T-cell (primary cell): ENCODE data around the gene POU3F1. TPM values are rescaled to one million over a fixed set of nuclear protein-coding genes. Genes with fewer than 3 reads are reported as not detected.

Experiments
- ATAC-seq, 4 experiments: fragments of 200-7000 bp in 3 of 4; fragments of 150-1000 bp in 1 of 4; cut with Tn5 transposase; replicated peaks in 1 of 4; 1 replicate in 3 of 4; 2 replicates in 1 of 4; pipeline ENCODE4 v1.10.0; 2021; ENCODE audit warnings: moderate library complexity in 3 of 4, mild to moderate bottlenecking in 2 of 4, moderate number of reproducible peaks in 1 of 4
- CTCF ChIA-PET, 2 donors: fragments of 300-600 bp; sonication (Branson Sonifier 250); formaldehyde crosslinking; loops; one replicate each; lab custom pipeline; 2022; ENCODE audit warnings: antibody characterized with exemption in 2 of 2; lab: Charles Lee
- POLR2A ChIA-PET, 2 donors: fragments of 300-600 bp; sonication (Branson Sonifier 250); formaldehyde crosslinking; loops; one replicate each; lab custom pipeline; 2022; ENCODE audit warnings: antibody characterized with exemption in 2 of 2; lab: Charles Lee
- DNase-seq, 35 experiments: peaks; one replicate each; pipeline versions ENCODE4 v3.0.0 to v3.0.0-alpha.2; 2013 to 2023
- H3K27ac ChIP-seq: one replicate; pipeline ENCODE4 v1.5.1; 2013; ENCODE audit warnings: low read length
- H3K27me3 ChIP-seq, 2 experiments: replicated peaks in 1 of 2; 1 replicate in 1 of 2; 2 replicates in 1 of 2; pipeline versions ENCODE4 v1.6.1 to v1.7.0; 2013; ENCODE audit warnings: low read length in 1 of 2, mixed read lengths in 1 of 2; ENCODE audit not compliant: control insufficient read depth in 2 of 2, insufficient read depth in 2 of 2; ENCODE audit errors: extremely low read depth in 1 of 2
- H3K36me3 ChIP-seq, 2 donors: 1 replicate in 1 of 2; 2 replicates in 1 of 2; pipeline versions ENCODE4 v1.6.1 to v1.7.0; 2013; ENCODE audit warnings: low read length in 1 of 2; ENCODE audit not compliant: control insufficient read depth in 2 of 2, insufficient read depth in 1 of 2; ENCODE audit errors: extremely low read depth in 1 of 2
- H3K4me1 ChIP-seq, 2 experiments: 1 replicate in 1 of 2; 2 replicates in 1 of 2; pipeline versions ENCODE4 v1.6.1 to v1.7.0; 2013; ENCODE audit warnings: low read length in 2 of 2, mixed read lengths in 1 of 2; ENCODE audit not compliant: insufficient read depth in 2 of 2, control insufficient read depth in 1 of 2; ENCODE audit errors: extremely low read depth in 1 of 2
- H3K4me3 ChIP-seq, 2 donors: 1 replicate in 1 of 2; 2 replicates in 1 of 2; pipeline versions ENCODE4 v1.5.1 to v1.7.0; 2013; ENCODE audit warnings: mild to moderate bottlenecking in 2 of 2, low read length in 1 of 2, moderate library complexity in 1 of 2; ENCODE audit not compliant: control insufficient read depth in 1 of 2; ENCODE audit errors: extremely low read depth in 1 of 2
- H3K9me3 ChIP-seq: 2 replicates; pipeline ENCODE4 v1.7.0; 2013
- H3K27ac Mint-ChIP-seq, 2 donors: one replicate each; pipeline ENCODE4 v1.8.0; 2020 to 2021; ENCODE audit warnings: mild to moderate bottlenecking in 2 of 2, mixed read lengths in 2 of 2
- H3K27me3 Mint-ChIP-seq, 2 donors: one replicate each; pipeline ENCODE4 v1.8.0; 2021 to 2022; ENCODE audit warnings: mixed read lengths in 2 of 2
- H3K36me3 Mint-ChIP-seq: one replicate; pipeline ENCODE4 v1.8.0; 2021; ENCODE audit warnings: mixed read lengths
- H3K4me1 Mint-ChIP-seq, 3 donors: one replicate each; pipeline ENCODE4 v1.8.0; 2020 to 2022; ENCODE audit warnings: mixed read lengths in 3 of 3, mild to moderate bottlenecking in 1 of 3
- H3K4me3 Mint-ChIP-seq, 3 donors: one replicate each; pipeline ENCODE4 v1.8.0; 2020 to 2022; ENCODE audit warnings: mild to moderate bottlenecking in 3 of 3, mixed read lengths in 3 of 3, moderate library complexity in 3 of 3
- H3K9me3 Mint-ChIP-seq, 3 donors: one replicate each; pipeline ENCODE4 v1.8.0; 2020 to 2022; ENCODE audit warnings: mixed read lengths in 3 of 3
- WGBS: methylation state at CpG from one replicate; pipeline ENCODE4 v1.1.5; 2013; ENCODE audit warnings: missing lambda C conversion rate; ENCODE audit not compliant: insufficient coverage; 5-methylcytosine and 5-hydroxymethylcytosine counted together
- total RNA-seq, 35 experiments: library from RNA in 6 of 35; stranded (reverse) in 6 of 35; fragments of 120-200 nt in 1 of 35; gene quantifications; one replicate each; pipeline versions ENCODE4 v1.2.1 to v1.2.4 and lab custom pipeline; 2013 to 2026

The POU3F1 gene
- total RNA-seq, 5 donors from 2014 or later (not counting 1 experiment from before 2014, with no cell fraction given): 0.28 to 0.72 (median 0.64) TPM

GRCh38 chr1:38030596-38031512, 15.7 kb downstream of the POU3F1 start:
- H3K4me1 Mint-ChIP-seq: peaks cover 15 to 42% (median 30%) of the 10 kb centered on the region in 3 donors
- ChIA-PET POLR2A (no interaction called here), CTCF (interaction anchor here in 1 of 2 donors (0.9 to 1.0 kb wide), 2 partner anchors 11 to 13 kb away, joined by 5 to 6 read pairs; no protein-coding TSS in a partner anchor)
- ATAC-seq: peak in 1 of 4 experiments; percentile 5
- peaks cover 4% of the 10 kb centered on the region for H3K36me3 Mint-ChIP-seq
- DNase-seq: no peak
- no peaks in the 10 kb centered on the region for H3K9me3 Mint-ChIP-seq
- H3K27ac ChIP-seq: peak overlapping the region; percentile 43
- H3K36me3 ChIP-seq: peaks cover 3 to 4% of the 10 kb centered on the region in 2 donors
- peaks cover 0 to 13% of the 10 kb centered on the region in 2 experiments for H3K27me3 ChIP-seq
- no peaks in the 10 kb centered on the region for H3K9me3 ChIP-seq
- H3K4me3 ChIP-seq: no peak overlapping the region
- 53% methylated on average over 9 of the region's 17 CpGs for WGBS
- no peaks in the 10 kb centered on the region for H3K27me3 Mint-ChIP-seq
- H3K4me1 ChIP-seq: peaks cover 0 to 48% of the 10 kb centered on the region in 2 experiments
- H3K27ac Mint-ChIP-seq: peak overlapping the region; percentile 61 to 76
- peak overlapping the region in 2 of 3 donors; percentile 29 to 39 for H3K4me3 Mint-ChIP-seq

GRCh38 chr1:38029685-38030511, 16.7 kb downstream of the POU3F1 start:
- ChIA-PET CTCF (interaction anchor here in 1 of 2 donors (0.9 to 1.0 kb wide), 2 partner anchors 10 to 14 kb away, joined by 5 to 6 read pairs; no protein-coding TSS in a partner anchor), POLR2A (no interaction called here)
- Histone ChIP-seq H3K36me3 (peaks cover 11 to 12% of the 10 kb centered on the region in 2 donors), H3K9me3 (no peaks in the 10 kb centered on the region), H3K4me1 (peaks cover 0 to 48% of the 10 kb centered on the region in 2 experiments), H3K27ac (peak overlapping the region; percentile 43), H3K4me3 (no peak overlapping the region), H3K27me3 (peaks cover 0 to 9% of the 10 kb centered on the region in 2 experiments)
- Mint-ChIP-seq H3K27me3 (no peaks in the 10 kb centered on the region), H3K4me1 (peaks cover 15 to 42% (median 30%) of the 10 kb centered on the region in 3 donors), H3K27ac (peak overlapping the region; percentile 61 to 76), H3K36me3 (peaks cover 11% of the 10 kb centered on the region), H3K9me3 (no peaks in the 10 kb centered on the region), H3K4me3 (peak overlapping the region in 2 of 3 donors; percentile 29 to 39)
- ATAC-seq (peak; percentile 71 to 77 (median 76)), DNase-seq (peak in 10 of 35 experiments; percentile 18 to 57 (median 28))
- WGBS: 12% methylated on average over 12 of the region's 12 CpGs

GRCh38 chr1:38029081-38029681, 17.4 kb downstream of the POU3F1 start:
- Mint-ChIP-seq H3K27me3 (no peaks in the 10 kb centered on the region), H3K27ac (peak overlapping the region in 1 of 2 donors; percentile 5), H3K36me3 (peaks cover 14% of the 10 kb centered on the region), H3K4me1 (peaks cover 15 to 42% (median 30%) of the 10 kb centered on the region in 3 donors), H3K9me3 (no peaks in the 10 kb centered on the region), H3K4me3 (no peak overlapping the region)
- POLR2A ChIA-PET: no interaction called here
- Histone ChIP-seq H3K36me3 (peaks cover 13 to 15% of the 10 kb centered on the region in 2 donors), H3K4me1 (peaks cover 0 to 48% of the 10 kb centered on the region in 2 experiments), H3K27me3 (peaks cover 0 to 4% of the 10 kb centered on the region in 2 experiments), H3K4me3 (no peak overlapping the region), H3K27ac (peak overlapping the region; percentile 43), H3K9me3 (no peaks in the 10 kb centered on the region)
- DNase-seq: no peak
- no peak for ATAC-seq
- WGBS: 73% methylated on average over 22 of the region's 23 CpGs
- CTCF ChIA-PET: no interaction called here

- no peaks in the 10 kb centered on the region for H3K9me3 Mint-ChIP-seq
- Histone ChIP-seq H3K4me1 (peaks cover 0 to 48% of the 10 kb centered on the region in 2 experiments), H3K9me3 (no peaks in the 10 kb centered on the region), H3K4me3 (no peak overlapping the region), H3K36me3 (peaks cover 13 to 20% of the 10 kb centered on the region in 2 donors), H3K27me3 (peaks cover 0 to 2% of the 10 kb centered on the region in 2 experiments), H3K27ac (no peak overlapping the region)
- ChIA-PET POLR2A (no interaction called here), CTCF (no interaction called here)
- no peak overlapping the region for H3K4me3 Mint-ChIP-seq
- no peak for DNase-seq
- H3K36me3 Mint-ChIP-seq: peaks cover 18% of the 10 kb centered on the region
- peak overlapping the region; percentile 31 to 44 for H3K27ac Mint-ChIP-seq
- ATAC-seq: no peak
- no peaks in the 10 kb centered on the region for H3K27me3 Mint-ChIP-seq
- 58% methylated on average over 2 of the region's 2 CpGs for WGBS
- H3K4me1 Mint-ChIP-seq: peaks cover 15 to 42% (median 30%) of the 10 kb centered on the region in 3 donors
Measured at GRCh38 chr1:38028671-38029070, 17.9 kb downstream of the POU3F1 start.

GRCh38 chr1:38028105-38028591, 18.4 kb downstream of the POU3F1 start:
- peaks cover 15 to 42% (median 30%) of the 10 kb centered on the region in 3 donors for H3K4me1 Mint-ChIP-seq
- H3K27ac Mint-ChIP-seq: peak overlapping the region; percentile 31 to 44
- WGBS: no CpG with 5 or more reads among the region's 3 CpGs
- peaks cover 0 to 2% of the 10 kb centered on the region in 2 experiments for H3K27me3 ChIP-seq
- ATAC-seq: peak in 3 of 4 experiments; percentile 31 to 63 (median 35)
- H3K9me3 Mint-ChIP-seq: no peaks in the 10 kb centered on the region
- ChIA-PET POLR2A (no interaction called here), CTCF (interaction anchor here in 1 of 2 donors (0.6 kb wide), 1 partner anchor 37 kb away, joined by 3 read pairs; no protein-coding TSS in a partner anchor)
- DNase-seq: no peak
- H3K36me3 Mint-ChIP-seq: peaks cover 18% of the 10 kb centered on the region
- no peak overlapping the region for H3K4me3 Mint-ChIP-seq
- H3K27me3 Mint-ChIP-seq: no peaks in the 10 kb centered on the region
- H3K4me3 ChIP-seq: no peak overlapping the region
- H3K9me3 ChIP-seq: no peaks in the 10 kb centered on the region
- peaks cover 0 to 48% of the 10 kb centered on the region in 2 experiments for H3K4me1 ChIP-seq
- H3K36me3 ChIP-seq: peaks cover 13 to 25% of the 10 kb centered on the region in 2 donors
- no peak overlapping the region for H3K27ac ChIP-seq
